ENCODE results near the gene TWF2. TPM values are rescaled to one million over a fixed set of nuclear protein-coding genes. Genes with fewer than 3 reads are reported as not detected.

The TWF2 gene
- total RNA-seq, result 114 and 139 TPM in 2 replicates

DNA sequence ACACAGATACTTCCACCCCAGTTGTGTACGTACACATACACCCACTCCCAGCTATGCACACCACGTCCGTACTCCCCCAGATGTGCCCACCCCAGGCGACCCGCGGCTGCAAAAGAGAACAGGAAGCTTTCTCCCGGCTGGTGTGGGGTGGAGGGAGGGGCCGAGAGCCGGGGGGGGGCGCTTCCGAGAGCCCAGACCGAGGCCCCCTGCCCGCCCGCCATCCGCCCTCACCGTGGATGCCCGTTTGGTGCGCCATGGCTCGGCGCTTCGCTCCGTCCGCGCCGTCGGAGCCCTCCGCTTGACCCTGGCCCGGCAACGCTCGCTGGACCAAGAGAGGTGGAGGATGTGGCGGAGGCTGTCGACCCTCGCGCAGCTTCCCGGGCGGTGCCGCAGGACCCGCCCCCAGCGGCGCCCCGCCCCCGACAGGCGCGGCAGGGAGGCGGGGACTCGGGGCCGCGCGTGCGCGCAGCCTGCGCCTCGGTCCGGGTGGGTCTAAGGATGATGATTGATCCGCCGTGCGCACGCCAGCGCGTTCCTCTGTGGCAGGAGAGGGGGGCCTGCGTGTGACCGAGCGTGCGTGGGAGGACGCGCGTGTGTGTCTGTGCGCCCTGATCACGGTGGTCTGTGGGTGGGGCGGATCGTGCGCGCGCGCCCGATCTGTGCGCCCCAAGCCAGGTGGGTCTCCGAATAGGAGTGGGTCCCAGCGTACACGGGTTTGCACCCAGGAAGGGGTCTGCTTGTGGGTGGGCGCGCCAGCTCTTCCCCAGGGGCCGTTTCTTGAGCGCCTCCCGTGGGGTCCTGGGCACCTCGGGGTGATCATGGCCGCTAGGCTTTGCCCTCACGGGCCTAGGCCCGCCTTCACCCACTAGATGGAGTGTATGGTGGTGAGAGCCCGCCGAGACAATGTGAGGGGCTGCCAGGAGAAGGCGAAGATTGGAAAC is at the start of gene TWF2:
TWF2 (minus strand) TSS at position 398 of the 941 bp plus-strand sequence; CDS start at position 256, 142 bp downstream.

GRCh38 chr3:52278510-52279069 is 39.6 kb upstream of the TWF2 start, which contains the start of gene WDR82:
Gene WDR82 (minus strand): TSS chr3:52278649. CDS start chr3:52278361, 288 bp downstream.

GRCh38 chr3:52245322-52246263 is 6.6 kb upstream of the TWF2 start, which contains the start of gene PPM1M:
Gene PPM1M (plus strand): TSS chr3:52245759. CDS start chr3:52245825, 66 bp downstream.

DNA sequence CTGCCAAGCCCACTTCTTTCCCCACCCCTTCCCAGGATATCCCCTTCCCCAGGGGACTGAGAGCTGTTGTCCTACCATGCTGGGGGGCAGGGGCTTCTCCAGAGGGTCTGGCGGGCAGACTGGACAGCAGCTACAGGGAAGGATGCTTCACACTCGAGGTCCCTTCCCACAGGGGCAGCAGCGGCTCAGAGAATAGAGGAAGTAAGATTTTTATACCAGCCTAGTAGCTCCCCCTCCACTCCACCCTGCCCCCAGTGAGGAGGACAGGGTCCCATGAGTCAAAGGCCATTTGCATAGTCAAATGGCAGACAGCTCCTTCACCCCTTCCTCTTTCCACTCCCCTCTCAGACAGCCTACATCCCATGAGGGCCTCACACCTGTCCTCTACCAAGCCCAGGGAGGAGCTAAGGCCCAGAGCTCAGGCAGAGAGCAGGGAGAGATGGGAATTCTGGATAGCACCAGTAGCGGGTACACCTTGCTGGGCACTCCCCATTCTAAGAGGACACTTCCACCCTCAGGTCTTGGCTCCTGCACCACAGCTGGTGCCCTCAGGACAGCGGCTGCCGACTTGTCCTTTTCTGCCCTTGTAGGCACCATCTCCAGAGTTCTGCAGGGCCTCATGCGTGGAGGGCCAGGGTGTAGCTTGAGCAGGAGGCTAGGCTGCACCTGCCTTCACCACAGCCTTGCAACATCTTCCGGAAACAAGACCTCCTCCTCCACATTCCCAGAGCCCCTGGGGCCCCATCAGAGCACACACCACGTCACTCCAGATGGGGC is 13.3 kb downstream of the TWF2 start, which contains the start of gene TLR9:
TLR9 (minus strand) TSS at position 194 of the 777 bp plus-strand sequence; CDS start at position 78, 116 bp downstream.

DNA sequence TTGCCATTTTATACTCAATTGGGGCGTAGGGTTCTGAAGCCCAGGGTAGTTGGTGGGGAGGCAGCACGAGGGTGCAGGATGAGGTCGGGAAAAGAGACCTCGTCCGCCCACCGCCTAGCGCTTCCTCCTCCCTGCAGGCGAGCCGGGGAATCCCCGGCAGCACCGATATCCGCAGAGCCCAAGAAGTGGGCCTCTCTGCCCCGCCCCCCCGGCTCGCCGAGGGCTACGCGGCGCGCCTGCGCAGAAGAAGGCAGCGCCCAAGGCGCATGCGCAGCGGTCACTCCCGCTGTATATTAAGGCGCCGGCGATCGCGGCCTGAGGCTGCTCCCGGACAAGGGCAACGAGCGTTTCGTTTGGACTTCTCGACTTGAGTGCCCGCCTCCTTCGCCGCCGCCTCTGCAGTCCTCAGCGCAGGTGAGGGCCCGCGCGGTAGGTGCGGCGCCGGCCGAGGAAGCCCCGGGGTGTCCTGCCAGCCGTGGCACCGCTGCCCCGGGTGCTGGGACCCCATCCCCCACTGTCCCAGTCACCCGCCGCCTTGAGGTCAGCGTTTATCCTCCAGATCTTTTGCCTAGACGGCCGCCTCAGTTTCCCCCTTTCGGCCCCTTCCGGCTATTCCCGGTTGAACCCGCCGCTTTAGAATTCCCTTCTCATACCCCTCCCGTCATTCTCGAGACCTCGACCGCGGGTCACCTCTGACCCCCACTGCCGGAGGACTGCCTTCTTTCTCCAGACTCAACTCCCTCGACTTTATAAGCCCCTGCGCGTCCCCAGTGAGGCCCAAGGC is 40.9 kb downstream of the TWF2 start, which contains the start of gene ALAS1:
ALAS1 (plus strand) TSS at position 319 of the 784 bp plus-strand sequence. CDS start 1,082 bp downstream, outside the sequence.

Other genes with a start within 250 kb of the TWF2 start
- gene RPL29, start 243.3 kb downstream of the TWF2 start, total RNA-seq, result 1,227 and 1,287 TPM in 2 replicates
- gene DUSP7, start 182.6 kb downstream of the TWF2 start, total RNA-seq, result 8.4 and 10.1 TPM in 2 replicates
- 6.8 and 13.2 TPM in 2 replicates for gene POC1A, start 84.7 kb downstream of the TWF2 start, total RNA-seq
- 33.1 and 46.7 TPM in 2 replicates for gene ALAS1, start 41.0 kb downstream of the TWF2 start, total RNA-seq
- gene TLR9, start 13.5 kb downstream of the TWF2 start, total RNA-seq, result not detected in 2 replicates
- gene PPM1M, start 6.6 kb upstream of the TWF2 start, total RNA-seq, result 9.2 and 14.9 TPM in 2 replicates
- 70.3 and 83.1 TPM in 2 replicates for gene WDR82, start 39.5 kb upstream of the TWF2 start, total RNA-seq
- 11.0 and 21.1 TPM in 2 replicates for gene GLYCTK, start 48.7 kb upstream of the TWF2 start, total RNA-seq
- gene DNAH1, start 77.2 kb upstream of the TWF2 start, total RNA-seq, result 1.8 and 5.2 TPM in 2 replicates
- 67.0 and 70.7 TPM in 2 replicates for gene BAP1, start 170.8 kb upstream of the TWF2 start, total RNA-seq
- gene PHF7, start 171.5 kb upstream of the TWF2 start, total RNA-seq, result 2.3 and 3.2 TPM in 2 replicates
- gene SEMA3G, start 205.9 kb upstream of the TWF2 start, total RNA-seq, result 27.2 and 32.0 TPM in 2 replicates
- 0.18 and 0.19 TPM in 2 replicates for gene TNNC1, start 214.9 kb upstream of the TWF2 start, total RNA-seq
- 75.7 and 110 TPM in 2 replicates for gene NISCH, start 216.4 kb upstream of the TWF2 start, total RNA-seq